ENCODE data around the gene KCTD19.

DNA sequence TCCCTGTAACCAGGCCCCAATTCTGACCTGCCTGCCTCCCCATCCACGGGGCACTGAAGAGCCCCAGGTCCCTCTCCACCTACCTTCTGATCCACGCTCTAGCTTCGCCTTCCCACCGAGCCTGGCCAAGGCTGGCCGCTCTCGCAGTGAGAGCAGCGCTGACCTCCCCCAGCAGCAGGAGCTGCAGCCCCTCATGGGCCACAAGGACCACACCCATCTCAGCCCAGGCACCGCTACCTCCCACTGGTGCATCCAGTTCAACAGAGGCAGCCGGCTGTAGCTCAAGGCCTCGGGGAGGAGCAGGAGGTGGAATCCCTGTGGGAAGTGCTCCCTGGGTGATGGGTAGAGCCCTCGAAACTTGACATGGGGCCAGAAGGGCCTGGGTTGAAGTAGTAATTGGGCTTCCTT lies 55.6 kb downstream of the KCTD19 start:
- TF ChIP-seq POLR2A (IDR thresholded peaks at IDR 0.05) (no peak), POLR2AphosphoS5 (IDR thresholded peaks at IDR 0.05) (no peak)
- TF ChIP-seq, protein P1, sequence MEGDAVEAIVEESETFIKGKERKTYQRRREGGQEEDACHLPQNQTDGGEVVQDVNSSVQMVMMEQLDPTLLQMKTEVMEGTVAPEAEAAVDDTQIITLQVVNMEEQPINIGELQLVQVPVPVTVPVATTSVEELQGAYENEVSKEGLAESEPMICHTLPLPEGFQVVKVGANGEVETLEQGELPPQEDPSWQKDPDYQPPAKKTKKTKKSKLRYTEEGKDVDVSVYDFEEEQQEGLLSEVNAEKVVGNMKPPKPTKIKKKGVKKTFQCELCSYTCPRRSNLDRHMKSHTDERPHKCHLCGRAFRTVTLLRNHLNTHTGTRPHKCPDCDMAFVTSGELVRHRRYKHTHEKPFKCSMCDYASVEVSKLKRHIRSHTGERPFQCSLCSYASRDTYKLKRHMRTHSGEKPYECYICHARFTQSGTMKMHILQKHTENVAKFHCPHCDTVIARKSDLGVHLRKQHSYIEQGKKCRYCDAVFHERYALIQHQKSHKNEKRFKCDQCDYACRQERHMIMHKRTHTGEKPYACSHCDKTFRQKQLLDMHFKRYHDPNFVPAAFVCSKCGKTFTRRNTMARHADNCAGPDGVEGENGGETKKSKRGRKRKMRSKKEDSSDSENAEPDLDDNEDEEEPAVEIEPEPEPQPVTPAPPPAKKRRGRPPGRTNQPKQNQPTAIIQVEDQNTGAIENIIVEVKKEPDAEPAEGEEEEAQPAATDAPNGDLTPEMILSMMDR (IDR thresholded peaks at IDR 0.05) = no peak

Data from prostate gland (tissue), 2 donors.